ENCODE results near the gene CABCOCO1. TPM values are rescaled to one million over a fixed set of nuclear protein-coding genes. Genes with fewer than 3 reads are reported as not detected.
A peak's percentile ranks its signal among the peaks of the same experiment; 100 is the strongest.

The CABCOCO1 gene
- total RNA-seq, 1 donor = 2.2 TPM

- peak; percentile 58 for DNase-seq (ENCODE audit: insufficient read length, low spot score, missing footprints)
- Histone ChIP-seq H2AFZ (ENCODE audit: low read length) (no peak overlapping the region), H3K9me3 (ENCODE audit: low read depth, low read length) (no peaks in the 10 kb centered on the region), H3K4me1 (ENCODE audit: insufficient read depth, low read length) (peaks cover 40% of the 10 kb centered on the region), H3K27ac (ENCODE audit: low read depth, low read length) (peak overlapping the region; percentile 94), H3K4me2 (ENCODE audit: insufficient read depth, low read length) (peak overlapping the region; percentile 80), H3K79me2 (ENCODE audit: insufficient read depth, low read length) (no peaks in the 10 kb centered on the region), H3K4me3 (ENCODE audit: insufficient read depth, low read length) (peak overlapping the region; percentile 41), H3K27me3 (ENCODE audit: insufficient read depth, low read length) (no peaks in the 10 kb centered on the region), H3K36me3 (ENCODE audit: insufficient read depth, low read length) (no peaks in the 10 kb centered on the region), H4K20me1 (ENCODE audit: insufficient read depth, low read length) (no peaks in the 10 kb centered on the region)
- TF ChIP-seq, protein P1, sequence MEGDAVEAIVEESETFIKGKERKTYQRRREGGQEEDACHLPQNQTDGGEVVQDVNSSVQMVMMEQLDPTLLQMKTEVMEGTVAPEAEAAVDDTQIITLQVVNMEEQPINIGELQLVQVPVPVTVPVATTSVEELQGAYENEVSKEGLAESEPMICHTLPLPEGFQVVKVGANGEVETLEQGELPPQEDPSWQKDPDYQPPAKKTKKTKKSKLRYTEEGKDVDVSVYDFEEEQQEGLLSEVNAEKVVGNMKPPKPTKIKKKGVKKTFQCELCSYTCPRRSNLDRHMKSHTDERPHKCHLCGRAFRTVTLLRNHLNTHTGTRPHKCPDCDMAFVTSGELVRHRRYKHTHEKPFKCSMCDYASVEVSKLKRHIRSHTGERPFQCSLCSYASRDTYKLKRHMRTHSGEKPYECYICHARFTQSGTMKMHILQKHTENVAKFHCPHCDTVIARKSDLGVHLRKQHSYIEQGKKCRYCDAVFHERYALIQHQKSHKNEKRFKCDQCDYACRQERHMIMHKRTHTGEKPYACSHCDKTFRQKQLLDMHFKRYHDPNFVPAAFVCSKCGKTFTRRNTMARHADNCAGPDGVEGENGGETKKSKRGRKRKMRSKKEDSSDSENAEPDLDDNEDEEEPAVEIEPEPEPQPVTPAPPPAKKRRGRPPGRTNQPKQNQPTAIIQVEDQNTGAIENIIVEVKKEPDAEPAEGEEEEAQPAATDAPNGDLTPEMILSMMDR (IDR thresholded peaks at IDR 0.05; ENCODE audit: extremely low read depth, low read depth, low read length) = no peak
Measured at GRCh38 chr10:61628875-61629513, 33.7 kb upstream of the CABCOCO1 start.

GRCh38 chr10:61629576-61629975, 33.2 kb upstream of the CABCOCO1 start:
- H3K4me2 ChIP-seq (ENCODE audit: insufficient read depth, low read length) = peak overlapping the region; percentile 80

DNA sequence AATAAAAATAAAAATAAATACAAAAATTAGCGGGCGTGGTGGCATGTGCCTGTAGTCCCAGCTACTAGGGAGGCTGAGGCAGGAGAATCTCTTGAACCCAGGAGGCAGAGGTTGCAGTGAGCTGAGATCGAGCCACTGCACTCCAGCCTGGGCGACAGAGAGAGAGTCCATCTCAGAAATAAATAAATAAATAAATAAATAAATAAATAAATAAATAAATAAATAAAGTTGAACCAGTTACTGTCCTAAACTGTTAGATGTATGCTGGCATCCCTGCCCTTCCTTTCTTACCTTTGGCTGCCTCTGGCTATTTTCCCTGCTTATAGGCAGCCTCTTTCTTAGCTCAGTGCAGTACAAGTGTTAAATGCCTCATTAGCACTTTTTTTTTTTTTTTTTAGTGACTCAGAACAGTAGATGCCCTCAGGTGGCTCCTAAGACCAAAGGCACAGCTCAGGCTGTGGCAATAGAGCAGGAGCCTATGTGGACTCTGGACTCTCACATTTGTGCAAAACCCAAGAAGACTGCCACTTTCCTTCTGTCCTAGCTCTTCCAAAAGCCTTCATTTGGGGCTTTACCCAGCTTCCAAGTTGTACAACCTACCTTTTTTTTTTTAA, 30.6 kb upstream of the CABCOCO1 start:
- Histone ChIP-seq H3K9me3 (ENCODE audit: low read depth, low read length) (no peaks in the 10 kb centered on the region), H2AFZ (ENCODE audit: low read length) (no peak overlapping the region), H3K27me3 (ENCODE audit: insufficient read depth, low read length) (no peaks in the 10 kb centered on the region), H3K27ac (ENCODE audit: low read depth, low read length) (no peak overlapping the region), H3K4me3 (ENCODE audit: insufficient read depth, low read length) (no peak overlapping the region), H3K4me2 (ENCODE audit: insufficient read depth, low read length) (no peak overlapping the region), H3K4me1 (ENCODE audit: insufficient read depth, low read length) (peaks cover 63% of the 10 kb centered on the region), H3K79me2 (ENCODE audit: insufficient read depth, low read length) (no peaks in the 10 kb centered on the region), H4K20me1 (ENCODE audit: insufficient read depth, low read length) (no peaks in the 10 kb centered on the region), H3K36me3 (ENCODE audit: insufficient read depth, low read length) (no peaks in the 10 kb centered on the region)
- DNase-seq (ENCODE audit: insufficient read length, low spot score, missing footprints) = no peak
- TF ChIP-seq, protein P1 (IDR thresholded peaks at IDR 0.05; ENCODE audit: extremely low read depth, low read depth, low read length) = no peak

More at GRCh38 chr10:61629576-61629975, 33.2 kb upstream of the CABCOCO1 start:
- H2AFZ ChIP-seq (ENCODE audit: low read length) = peak overlapping the region; percentile 4
- TF ChIP-seq, protein P1 (IDR thresholded peaks at IDR 0.05; ENCODE audit: extremely low read depth, low read depth, low read length) = no peak
- DNase-seq (ENCODE audit: insufficient read length, low spot score, missing footprints) = no peak
- no peaks in the 10 kb centered on the region for H3K9me3 ChIP-seq (ENCODE audit: low read depth, low read length)
- H3K36me3 ChIP-seq (ENCODE audit: insufficient read depth, low read length) = no peaks in the 10 kb centered on the region
- H3K79me2 ChIP-seq (ENCODE audit: insufficient read depth, low read length) = no peaks in the 10 kb centered on the region
- H3K4me3 ChIP-seq (ENCODE audit: insufficient read depth, low read length) = no peak overlapping the region
- peaks cover 45% of the 10 kb centered on the region for H3K4me1 ChIP-seq (ENCODE audit: insufficient read depth, low read length)
- no peaks in the 10 kb centered on the region for H3K27me3 ChIP-seq (ENCODE audit: insufficient read depth, low read length)
- H3K27ac ChIP-seq (ENCODE audit: low read depth, low read length) = peak overlapping the region; percentile 94
- no peaks in the 10 kb centered on the region for H4K20me1 ChIP-seq (ENCODE audit: insufficient read depth, low read length)

DNA sequence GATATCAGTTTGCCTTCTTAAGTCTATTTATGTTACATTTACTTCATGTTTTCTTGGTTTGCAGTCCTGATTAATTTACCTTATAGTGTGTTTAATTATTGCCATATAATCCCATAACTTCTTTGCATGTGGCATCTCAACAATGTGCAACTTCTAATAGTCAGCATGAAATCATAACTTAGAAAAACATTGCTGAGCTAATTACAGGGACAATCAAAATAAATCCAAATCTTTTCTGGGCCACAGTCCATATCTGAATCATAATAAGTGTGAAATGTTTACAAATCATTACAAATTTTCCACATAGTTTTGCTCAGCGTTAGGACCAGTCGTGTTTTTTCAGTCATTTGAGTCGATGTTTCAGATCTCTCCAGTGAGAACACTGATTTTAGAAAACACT, 29.1 kb upstream of the CABCOCO1 start:
- Histone ChIP-seq H3K27me3 (ENCODE audit: insufficient read depth, low read length) (no peaks in the 10 kb centered on the region), H3K4me3 (ENCODE audit: insufficient read depth, low read length) (no peak overlapping the region), H3K4me2 (ENCODE audit: insufficient read depth, low read length) (peak overlapping the region; percentile 53), H3K4me1 (ENCODE audit: insufficient read depth, low read length) (peaks cover 48% of the 10 kb centered on the region), H3K9me3 (ENCODE audit: low read depth, low read length) (no peaks in the 10 kb centered on the region), H3K79me2 (ENCODE audit: insufficient read depth, low read length) (no peaks in the 10 kb centered on the region), H3K36me3 (ENCODE audit: insufficient read depth, low read length) (no peaks in the 10 kb centered on the region), H3K27ac (ENCODE audit: low read depth, low read length) (peak overlapping the region; percentile 83), H2AFZ (ENCODE audit: low read length) (no peak overlapping the region), H4K20me1 (ENCODE audit: insufficient read depth, low read length) (no peaks in the 10 kb centered on the region)
- TF ChIP-seq, protein P1 (IDR thresholded peaks at IDR 0.05; ENCODE audit: extremely low read depth, low read depth, low read length) = no peak
- DNase-seq (ENCODE audit: insufficient read length, low spot score, missing footprints) = no peak
